SU-DHL-6 (cell line): ENCODE measurements around the gene EPHB2.
"Not testable (repeated sequence)": the region's sequence is repeated elsewhere in the genome, so short reads cannot be mapped to it uniquely, and the experiment has no call there.

Experiments
- H2AFZ ChIP-seq: fragments of 200-600 bp; sonication (generic); 2 replicates; pipeline ENCODE4 v1.6.1; 2014; ENCODE audit warnings: low read depth, mild to moderate bottlenecking, moderate library complexity, mixed read lengths, antibody characterized with exemption, low read length; ENCODE audit not compliant: severe bottlenecking
- H3F3A ChIP-seq: fragments of 200-600 bp; shearing (Covaris generic); 2 replicates; pipeline ENCODE4 v1.6.0; 2016; ENCODE audit warnings: antibody characterized with exemption, mild to moderate bottlenecking; ENCODE audit not compliant: insufficient read depth
- H3K27ac ChIP-seq: fragments of 200-600 bp; sonication (generic); 2 replicates; pipeline ENCODE4 v1.5.1; 2016; ENCODE audit warnings: low read depth, mild to moderate bottlenecking, low read length, moderate library complexity, mixed read lengths
- H3K27me3 ChIP-seq: fragments of 200-600 bp; sonication (generic), shearing (Covaris generic); 2 replicates; pipeline ENCODE4 v1.6.0; 2014; ENCODE audit warnings: mild to moderate bottlenecking, low read length
- H3K36me3 ChIP-seq: fragments of 200-600 bp; sonication (generic); 2 replicates; pipeline ENCODE4 v1.6.1; 2014; ENCODE audit warnings: mild to moderate bottlenecking, low read length, mixed read lengths
- H3K4me2 ChIP-seq: fragments of 300-600, 200-600 bp; shearing (Covaris generic), sonication (generic); 2 replicates; pipeline ENCODE4 v1.6.0; 2014; ENCODE audit warnings: low read length, low read depth, mild to moderate bottlenecking; ENCODE audit not compliant: poor library complexity, severe bottlenecking
- H3K4me3 ChIP-seq: fragments of 200-600 bp; sonication (generic); 2 replicates; pipeline ENCODE4 v1.5.1; 2014; ENCODE audit warnings: antibody characterized with exemption, low read length, mild to moderate bottlenecking, mixed read lengths; ENCODE audit not compliant: insufficient read depth, poor library complexity, severe bottlenecking
- H3K79me2 ChIP-seq: fragments of 200-600 bp; sonication (generic); 2 replicates; pipeline ENCODE4 v1.6.1; 2014; ENCODE audit warnings: mild to moderate bottlenecking, low read length, moderate library complexity; ENCODE audit not compliant: insufficient read depth
- H3K9ac ChIP-seq: fragments of 200-600 bp; sonication (generic); 2 replicates; pipeline ENCODE4 v1.7.0; 2014; ENCODE audit warnings: mild to moderate bottlenecking, low read length
- H3K9me2 ChIP-seq: fragments of 200-600 bp; sonication (generic); replicated peaks from 2 replicates; pipeline ENCODE4 v1.6.1; 2014; ENCODE audit warnings: low read length; ENCODE audit not compliant: insufficient read depth
- H3K9me3 ChIP-seq: fragments of 200-600 bp; sonication (generic); 2 replicates; pipeline ENCODE4 v1.6.1; 2014; ENCODE audit warnings: low read length, mixed read lengths; ENCODE audit not compliant: insufficient read depth
- H4K20me1 ChIP-seq: fragments of 200-600 bp; sonication (generic); 2 replicates; pipeline ENCODE4 v1.6.1; 2014; ENCODE audit warnings: low read depth, mild to moderate bottlenecking, antibody characterized with exemption, low read length, moderate library complexity, mixed read lengths
- EZH2phosphoT487 ChIP-seq: fragments of 200-600 bp; sonication (generic), shearing (Covaris generic); conservative IDR thresholded peaks from 2 replicates; pipeline ENCODE4 v1.6.1; 2018; ENCODE audit warnings: mild to moderate bottlenecking, antibody characterized with exemption, low read length, moderate library complexity, mixed read lengths
- TF ChIP-seq, protein P1 (sequence below): fragments of 200-600 bp; sonication (generic); IDR thresholded peaks from one replicate; pipeline ENCODE4 v1.5.1; 2017; ENCODE audit warnings: antibody characterized with exemption, mild to moderate bottlenecking, low read length, moderate library complexity; ENCODE audit not compliant: insufficient read depth, poor library complexity, severe bottlenecking

The EPHB2 gene

DNA sequence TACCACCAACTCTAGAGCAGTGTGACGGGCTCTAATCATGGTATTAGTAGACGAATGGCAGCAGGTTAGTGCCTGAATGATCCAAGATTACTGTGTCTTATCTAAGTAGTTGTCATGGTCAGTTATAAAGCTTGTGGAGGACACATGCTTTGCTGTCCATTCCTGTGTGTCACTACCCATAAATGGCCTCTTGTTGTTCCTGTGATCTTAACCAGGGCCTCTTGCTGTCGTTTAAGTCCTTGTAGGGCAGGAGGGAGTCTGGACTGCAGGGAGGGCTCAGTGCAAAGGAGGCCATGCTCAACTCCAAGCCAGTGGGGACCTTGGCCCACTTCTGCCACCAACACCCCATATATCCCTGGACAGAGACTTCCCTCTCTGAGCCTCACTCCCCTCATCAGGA, 130.5 kb downstream of the EPHB2 start:
- Histone ChIP-seq H2AFZ (no peak overlapping the region), H3K79me2 (no peaks in the 10 kb centered on the region), H3K9ac (no peak overlapping the region), H3K9me2 (no peaks in the 10 kb centered on the region), H3K9me3 (no peaks in the 10 kb centered on the region), H4K20me1 (no peaks in the 10 kb centered on the region), H3K36me3 (no peaks in the 10 kb centered on the region), H3K27ac (no peak overlapping the region), H3K4me2 (no peak overlapping the region), H3K4me3 (no peak overlapping the region), H3K27me3 (no peaks in the 10 kb centered on the region; the same call in 1 of the 2 replicates), H3F3A (no peaks in the 10 kb centered on the region)
- TF ChIP-seq, protein P1, sequence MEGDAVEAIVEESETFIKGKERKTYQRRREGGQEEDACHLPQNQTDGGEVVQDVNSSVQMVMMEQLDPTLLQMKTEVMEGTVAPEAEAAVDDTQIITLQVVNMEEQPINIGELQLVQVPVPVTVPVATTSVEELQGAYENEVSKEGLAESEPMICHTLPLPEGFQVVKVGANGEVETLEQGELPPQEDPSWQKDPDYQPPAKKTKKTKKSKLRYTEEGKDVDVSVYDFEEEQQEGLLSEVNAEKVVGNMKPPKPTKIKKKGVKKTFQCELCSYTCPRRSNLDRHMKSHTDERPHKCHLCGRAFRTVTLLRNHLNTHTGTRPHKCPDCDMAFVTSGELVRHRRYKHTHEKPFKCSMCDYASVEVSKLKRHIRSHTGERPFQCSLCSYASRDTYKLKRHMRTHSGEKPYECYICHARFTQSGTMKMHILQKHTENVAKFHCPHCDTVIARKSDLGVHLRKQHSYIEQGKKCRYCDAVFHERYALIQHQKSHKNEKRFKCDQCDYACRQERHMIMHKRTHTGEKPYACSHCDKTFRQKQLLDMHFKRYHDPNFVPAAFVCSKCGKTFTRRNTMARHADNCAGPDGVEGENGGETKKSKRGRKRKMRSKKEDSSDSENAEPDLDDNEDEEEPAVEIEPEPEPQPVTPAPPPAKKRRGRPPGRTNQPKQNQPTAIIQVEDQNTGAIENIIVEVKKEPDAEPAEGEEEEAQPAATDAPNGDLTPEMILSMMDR = no peak
- TF ChIP-seq EZH2phosphoT487 = no peak

GRCh38 chr1:22841860-22842281, 131.2 kb downstream of the EPHB2 start:
- no peaks in the 10 kb centered on the region for H3K79me2 ChIP-seq
- no peak overlapping the region for H3K9ac ChIP-seq
- no peaks in the 10 kb centered on the region; the same call in 1 of the 2 replicates for H3K27me3 ChIP-seq
- H3K9me3 ChIP-seq = no peaks in the 10 kb centered on the region
- H4K20me1 ChIP-seq = no peaks in the 10 kb centered on the region
- TF ChIP-seq, protein P1 = no peak
- TF ChIP-seq EZH2phosphoT487 = no peak
- no peaks in the 10 kb centered on the region for H3K9me2 ChIP-seq
- H3K4me3 ChIP-seq = no peak overlapping the region
- no peak overlapping the region for H3K4me2 ChIP-seq
- no peaks in the 10 kb centered on the region for H3K36me3 ChIP-seq
- H3F3A ChIP-seq = no peaks in the 10 kb centered on the region
- H2AFZ ChIP-seq = no peak overlapping the region
- no peak overlapping the region for H3K27ac ChIP-seq

- H3F3A ChIP-seq, H4K20me1 ChIP-seq, H3K27ac ChIP-seq, H3K4me2 ChIP-seq, H2AFZ ChIP-seq, H3K4me3 ChIP-seq, H3K9me2 ChIP-seq, H3K27me3 ChIP-seq, H3K9me3 ChIP-seq, H3K9ac ChIP-seq, H3K36me3 ChIP-seq, H3K79me2 ChIP-seq: not testable (repeated sequence)
Measured at GRCh38 chr1:22843441-22844183, 133.0 kb downstream of the EPHB2 start.

- Histone ChIP-seq H3K4me3 (no peak overlapping the region), H2AFZ (no peak overlapping the region), H3K9ac (no peak overlapping the region), H3K79me2 (no peaks in the 10 kb centered on the region), H3K27ac (no peak overlapping the region), H3K9me2 (no peaks in the 10 kb centered on the region), H3K4me2 (no peak overlapping the region), H3K36me3 (no peaks in the 10 kb centered on the region), H3K27me3 (no peaks in the 10 kb centered on the region), H3K9me3 (no peaks in the 10 kb centered on the region), H4K20me1 (no peaks in the 10 kb centered on the region), H3F3A (no peaks in the 10 kb centered on the region)
- TF ChIP-seq, protein P1 = no peak
- TF ChIP-seq EZH2phosphoT487 = no peak
Measured at GRCh38 chr1:22844621-22845020, 134.0 kb downstream of the EPHB2 start.
